Keratinocyte (primary cell): ENCODE data around the gene TPCN2.

Experiments used
- EZH2 ChIP-seq: IDR thresholded peaks from one replicate; pipeline ENCODE4 v1.6.1; 2012; ENCODE audit warnings: inconsistent platforms, mild to moderate bottlenecking, low read length, moderate library complexity
- TF ChIP-seq, protein P1 (sequence below), 3 experiments: IDR thresholded peaks in 1 of 3; conservative IDR thresholded peaks in 1 of 3; optimal IDR thresholded peaks in 1 of 3; 2 replicates in 2 of 3; 3 replicates in 1 of 3; pipeline versions ENCODE3 to v1.5.1; 2011; ENCODE audit warnings: low read length in 3 of 3, mild to moderate bottlenecking in 3 of 3, moderate library complexity in 2 of 3, control low read depth in 1 of 3, inconsistent platforms in 1 of 3; ENCODE audit not compliant: insufficient read depth in 2 of 3; ENCODE audit errors: extremely low read depth in 1 of 3

GRCh38 chr11:69158301-69159149 is 109.8 kb downstream of the TPCN2 start:
- TF ChIP-seq, protein P1, sequence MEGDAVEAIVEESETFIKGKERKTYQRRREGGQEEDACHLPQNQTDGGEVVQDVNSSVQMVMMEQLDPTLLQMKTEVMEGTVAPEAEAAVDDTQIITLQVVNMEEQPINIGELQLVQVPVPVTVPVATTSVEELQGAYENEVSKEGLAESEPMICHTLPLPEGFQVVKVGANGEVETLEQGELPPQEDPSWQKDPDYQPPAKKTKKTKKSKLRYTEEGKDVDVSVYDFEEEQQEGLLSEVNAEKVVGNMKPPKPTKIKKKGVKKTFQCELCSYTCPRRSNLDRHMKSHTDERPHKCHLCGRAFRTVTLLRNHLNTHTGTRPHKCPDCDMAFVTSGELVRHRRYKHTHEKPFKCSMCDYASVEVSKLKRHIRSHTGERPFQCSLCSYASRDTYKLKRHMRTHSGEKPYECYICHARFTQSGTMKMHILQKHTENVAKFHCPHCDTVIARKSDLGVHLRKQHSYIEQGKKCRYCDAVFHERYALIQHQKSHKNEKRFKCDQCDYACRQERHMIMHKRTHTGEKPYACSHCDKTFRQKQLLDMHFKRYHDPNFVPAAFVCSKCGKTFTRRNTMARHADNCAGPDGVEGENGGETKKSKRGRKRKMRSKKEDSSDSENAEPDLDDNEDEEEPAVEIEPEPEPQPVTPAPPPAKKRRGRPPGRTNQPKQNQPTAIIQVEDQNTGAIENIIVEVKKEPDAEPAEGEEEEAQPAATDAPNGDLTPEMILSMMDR (optimal IDR thresholded peaks at IDR 0.05 in 1 of 3, IDR thresholded peaks at IDR 0.05 in 1 of 3, conservative IDR thresholded peaks at IDR 0.05 in 1 of 3; ENCODE audit: extremely low read depth in 1 of 3, insufficient read depth in 2 of 3, low read length in 3 of 3): no peak
- no peak for TF ChIP-seq EZH2
